Panc1 (cell line): ENCODE results near the gene RFC2. TPM values are rescaled to one million over a fixed set of nuclear protein-coding genes. Genes with fewer than 3 reads are reported as not detected.
A peak's percentile ranks its signal among the peaks of the same experiment; 100 is the strongest.

Source experiments
- ATAC-seq: fragments of 200-7000 bp; cut with Tn5 transposase; 2 replicates; pipeline ENCODE4 v1.9.1; 2020; ENCODE audit warnings: mild to moderate bottlenecking, moderate library complexity
- BruUV-seq: library from RNA; stranded (reverse); fragments of 400-500 nt; replicated peaks from 2 replicates; lab custom pipeline; 2021; lab: Mats Ljungman, UMichigan
- CTCF ChIA-PET: fragments of 300-600 bp; sonication (Branson Sonifier 250); formaldehyde crosslinking; loops from one replicate; lab custom pipeline; 2022; ENCODE audit warnings: antibody characterized with exemption; lab: Charles Lee
- POLR2A ChIA-PET: fragments of 300-600 bp; sonication (Branson Sonifier 250); formaldehyde crosslinking; loops from one replicate; lab custom pipeline; 2022; ENCODE audit warnings: antibody characterized with exemption; lab: Charles Lee
- DNase-seq: peaks from one replicate; pipeline ENCODE4 v3.0.0-alpha.2; 2010; ENCODE audit warnings: low read depth, low spot score
- H3K27ac ChIP-seq: 2 replicates; pipeline ENCODE4 v1.5.1; 2011; ENCODE audit warnings: mild to moderate bottlenecking, low read length, inconsistent platforms
- H3K27me3 ChIP-seq: fragments of 200-500 bp; sonication (Bioruptor generic); 2 replicates; pipeline ENCODE4 v1.6.0; 2014; ENCODE audit warnings: low read length, inconsistent platforms; ENCODE audit not compliant: control insufficient read depth, insufficient read depth
- H3K36me3 ChIP-seq: fragments of 200-500 bp; sonication (Bioruptor generic); 2 replicates; pipeline ENCODE4 v1.5.1; 2014; ENCODE audit warnings: inconsistent platforms, mild to moderate bottlenecking, low read length, moderate library complexity; ENCODE audit not compliant: control insufficient read depth, insufficient read depth
- H3K4me1 ChIP-seq: 2 replicates; pipeline ENCODE4 v1.5.1; 2011; ENCODE audit warnings: inconsistent platforms, mild to moderate bottlenecking, low read length, moderate library complexity; ENCODE audit not compliant: control insufficient read depth, insufficient read depth
- H3K4me3 ChIP-seq, 2 experiments: 2 replicates each; pipeline ENCODE4 v1.5.1; 2011 to 2012; ENCODE audit warnings: low read depth in 2 of 2, low read length in 2 of 2, mild to moderate bottlenecking in 2 of 2, inconsistent platforms in 1 of 2, moderate library complexity in 1 of 2
- H3K9me3 ChIP-seq: fragments of 200-500 bp; sonication (Bioruptor generic); 2 replicates; pipeline ENCODE4 v1.5.1; 2014; ENCODE audit warnings: low read depth, mild to moderate bottlenecking, inconsistent platforms, low read length, moderate library complexity; ENCODE audit not compliant: control insufficient read depth, insufficient read depth
- POLR2AphosphoS5 ChIP-seq: IDR thresholded peaks from 2 replicates; pipeline ENCODE4 v1.6.1; 2012; ENCODE audit warnings: mild to moderate bottlenecking, low read depth, low read length, moderate library complexity
- REST ChIP-seq, 2 experiments: IDR thresholded peaks; 2 replicates each; pipeline ENCODE4 v1.6.1; 2011 to 2012; ENCODE audit warnings: low read depth in 2 of 2, control low read depth in 1 of 2, low read length in 1 of 2, mild to moderate bottlenecking in 1 of 2, moderate library complexity in 1 of 2; ENCODE audit not compliant: insufficient read depth in 1 of 2
- SIN3A ChIP-seq: IDR thresholded peaks from 2 replicates; pipeline ENCODE4 v1.6.1; 2012; ENCODE audit warnings: low read depth, mild to moderate bottlenecking, low read length, moderate library complexity, borderline replicate concordance; ENCODE audit not compliant: insufficient read depth
- TCF7L2 ChIP-seq: IDR thresholded peaks from 2 replicates; pipeline ENCODE4 v1.6.1; 2011; ENCODE audit warnings: mild to moderate bottlenecking, low read depth, low read length, inconsistent platforms
- in situ Hi-C: cut with HindIII; loops from 2 replicates; pipeline ENCODE4 v1.10.0; 2016; ENCODE audit warnings: low sequenced_read_pairs, low pct_unique_long_range_greater_than_20kb
- intact Hi-C: fragments of 100-400 bp; cut with micrococcal nuclease; formaldehyde crosslinking; loops from one replicate; pipeline ENCODE4 v1.10.0; 2022; ENCODE audit not compliant: unreplicated experiment
- total RNA-seq: library from RNA; stranded (reverse); gene quantifications from one replicate; pipeline ENCODE4 v1.2.1, GENCODE V29; 2021; ENCODE audit not compliant: unreplicated experiment
- TF ChIP-seq, protein P1 (sequence below): fragments of 450-650 bp; IDR thresholded peaks from 2 replicates; pipeline ENCODE4 v1.5.1; 2017; ENCODE audit warnings: mild to moderate bottlenecking

Gene RFC2
- total RNA-seq, 1 experiment from 2014 or later, result 56.2 TPM

DNA sequence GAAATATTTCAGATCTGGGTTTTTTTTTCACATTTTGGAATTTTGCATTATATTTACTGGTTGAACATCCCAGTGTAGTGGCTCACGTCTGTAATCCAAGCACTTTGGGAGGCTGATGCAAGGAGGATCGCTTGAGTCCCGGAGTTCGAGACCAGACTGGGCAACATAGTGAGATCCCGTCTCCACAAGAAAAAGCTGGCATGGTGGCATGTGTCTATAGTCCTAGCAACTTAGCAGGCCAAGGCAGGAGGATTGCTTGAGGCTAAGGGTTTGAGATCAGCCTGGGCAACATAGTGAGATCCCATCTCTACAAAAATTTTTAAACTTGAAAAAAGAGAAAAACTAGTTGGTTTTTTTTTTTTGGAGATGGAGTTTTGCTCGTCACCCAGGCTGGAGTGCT is 6.0 kb downstream of the RFC2 start:
- no peak for DNase-seq
- no peak overlapping the region for H3K27ac ChIP-seq
- no peaks in the 10 kb centered on the region for H3K4me1 ChIP-seq
- no peaks in the 10 kb centered on the region for H3K36me3 ChIP-seq
- POLR2A ChIA-PET, result no interaction called here
- no peaks in the 10 kb centered on the region for H3K27me3 ChIP-seq
- BruUV-seq, result no TSS peak
- in situ Hi-C loops, result no loop called here
- CTCF ChIA-PET, result no interaction called here
- no peak for ATAC-seq
- no peak overlapping the region for H3K4me3 ChIP-seq
- H3K9me3 ChIP-seq, result no peaks in the 10 kb centered on the region
- TF ChIP-seq POLR2AphosphoS5 (no peak), TCF7L2 (no peak), REST (IDR thresholded peaks at IDR 0.05; ENCODE audit: insufficient read depth in 1 of 2, low read depth in 2 of 2, low read length in 1 of 2) (no peak), SIN3A (no peak)
- TF ChIP-seq, protein P1, sequence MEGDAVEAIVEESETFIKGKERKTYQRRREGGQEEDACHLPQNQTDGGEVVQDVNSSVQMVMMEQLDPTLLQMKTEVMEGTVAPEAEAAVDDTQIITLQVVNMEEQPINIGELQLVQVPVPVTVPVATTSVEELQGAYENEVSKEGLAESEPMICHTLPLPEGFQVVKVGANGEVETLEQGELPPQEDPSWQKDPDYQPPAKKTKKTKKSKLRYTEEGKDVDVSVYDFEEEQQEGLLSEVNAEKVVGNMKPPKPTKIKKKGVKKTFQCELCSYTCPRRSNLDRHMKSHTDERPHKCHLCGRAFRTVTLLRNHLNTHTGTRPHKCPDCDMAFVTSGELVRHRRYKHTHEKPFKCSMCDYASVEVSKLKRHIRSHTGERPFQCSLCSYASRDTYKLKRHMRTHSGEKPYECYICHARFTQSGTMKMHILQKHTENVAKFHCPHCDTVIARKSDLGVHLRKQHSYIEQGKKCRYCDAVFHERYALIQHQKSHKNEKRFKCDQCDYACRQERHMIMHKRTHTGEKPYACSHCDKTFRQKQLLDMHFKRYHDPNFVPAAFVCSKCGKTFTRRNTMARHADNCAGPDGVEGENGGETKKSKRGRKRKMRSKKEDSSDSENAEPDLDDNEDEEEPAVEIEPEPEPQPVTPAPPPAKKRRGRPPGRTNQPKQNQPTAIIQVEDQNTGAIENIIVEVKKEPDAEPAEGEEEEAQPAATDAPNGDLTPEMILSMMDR, result no peak
- intact Hi-C loops, result no loop called here

DNA sequence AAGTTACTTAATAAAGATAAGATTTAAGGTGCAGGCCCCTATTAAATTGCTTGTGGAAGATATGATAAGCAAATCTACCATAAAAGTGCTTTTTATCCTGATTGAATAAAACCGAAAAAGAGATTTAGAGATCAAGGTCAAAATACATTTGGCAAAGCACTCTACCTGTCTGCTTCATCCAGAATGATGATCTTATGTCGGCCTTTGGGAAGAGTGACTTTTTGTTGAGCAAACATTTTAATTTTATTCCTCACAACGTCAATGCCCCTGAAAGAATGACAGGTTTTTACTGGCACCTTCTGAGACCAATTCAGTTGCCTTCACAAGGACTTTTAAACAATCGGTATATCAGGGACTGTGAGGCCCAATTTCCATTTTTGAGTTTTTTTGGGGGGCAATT is 7.7 kb downstream of the RFC2 start:
- POLR2A ChIA-PET, result no interaction called here
- Histone ChIP-seq H3K9me3 (no peaks in the 10 kb centered on the region), H3K4me1 (no peaks in the 10 kb centered on the region), H3K27me3 (no peaks in the 10 kb centered on the region), H3K36me3 (peaks cover 4% of the 10 kb centered on the region; the same call in 1 of the 2 replicates), H3K27ac (no peak overlapping the region), H3K4me3 (no peak overlapping the region)
- intact Hi-C loops (no loop called here), in situ Hi-C loops (no loop called here)
- DNase-seq, result no peak
- CTCF ChIA-PET, result interaction anchor here (0.6 kb wide), 1 partner anchor 178 kb away, joined by 3 read pairs; no protein-coding TSS in a partner anchor
- TF ChIP-seq REST (IDR thresholded peaks at IDR 0.05; ENCODE audit: insufficient read depth in 1 of 2, low read depth in 2 of 2, low read length in 1 of 2) (no peak), SIN3A (no peak), POLR2AphosphoS5 (no peak), TCF7L2 (no peak)
- TF ChIP-seq, protein P1, result no peak
- ATAC-seq, result no peak
- BruUV-seq, result TSS peak; percentile 51
